Activated CD8-positive, alpha-beta memory T cell treated with anti-CD3 and anti-CD28 coated beads for 48 hours (primary cell): ENCODE measurements around the gene SORCS1.

ENCODE experiments used
- DNase-seq, 3 experiments: peaks; one replicate each; pipeline ENCODE4 v3.0.0-alpha.2; 2020; ENCODE audit warnings: low read depth in 2 of 3, low spot score in 2 of 3

Gene SORCS1

GRCh38 chr10:106904209-106904608 is 260.3 kb downstream of the SORCS1 start:
- no peak for DNase-seq

DNA sequence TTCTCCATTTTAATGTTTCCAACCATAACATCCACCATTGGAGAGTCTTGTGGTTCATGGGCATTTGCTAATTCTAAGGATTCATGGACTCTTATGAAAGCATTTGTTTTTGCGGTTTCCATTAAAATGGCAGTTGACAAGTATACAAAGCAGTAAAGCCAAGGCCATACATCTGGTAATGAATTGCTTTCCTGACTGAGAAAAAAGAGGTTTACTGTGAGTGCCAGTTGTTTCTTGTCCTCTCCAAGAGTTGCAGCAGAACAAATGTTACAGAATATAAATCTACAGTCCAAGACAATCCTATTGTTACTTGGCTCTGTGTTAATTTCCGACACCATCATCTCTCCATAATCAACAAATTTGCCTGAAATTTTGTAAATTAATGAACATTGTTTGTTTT is 261.3 kb downstream of the SORCS1 start:
- DNase-seq, result no peak

DNA sequence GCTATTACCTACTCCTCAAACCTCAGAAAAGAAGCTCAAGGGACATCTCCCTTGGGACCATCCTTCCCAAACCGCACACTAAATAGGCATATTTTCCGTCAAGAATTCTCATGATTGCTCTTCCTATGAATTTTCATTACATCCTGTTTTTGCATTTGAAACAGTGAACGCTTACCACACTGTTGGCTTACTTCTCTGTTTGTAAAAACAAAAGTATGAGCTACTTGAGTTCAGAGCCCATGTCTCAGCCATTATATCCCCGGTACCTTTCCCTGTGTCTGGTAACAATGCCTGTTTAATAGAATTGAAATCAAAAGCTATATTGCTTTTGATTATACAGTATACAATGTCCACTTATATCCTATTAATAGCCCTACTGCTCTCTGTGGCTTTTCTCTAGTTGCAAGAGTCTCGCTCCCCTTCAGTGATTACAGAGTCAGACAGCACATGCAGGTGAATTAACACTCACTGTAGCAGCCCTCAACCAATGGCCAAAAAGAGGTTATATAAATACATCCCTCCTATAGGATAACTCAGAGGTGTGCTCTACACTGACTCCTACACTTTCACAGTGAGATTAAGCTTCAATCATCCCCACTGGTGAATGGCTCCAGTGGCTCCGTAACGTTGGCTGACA is 264.4 kb downstream of the SORCS1 start:
- no peak for DNase-seq

DNA sequence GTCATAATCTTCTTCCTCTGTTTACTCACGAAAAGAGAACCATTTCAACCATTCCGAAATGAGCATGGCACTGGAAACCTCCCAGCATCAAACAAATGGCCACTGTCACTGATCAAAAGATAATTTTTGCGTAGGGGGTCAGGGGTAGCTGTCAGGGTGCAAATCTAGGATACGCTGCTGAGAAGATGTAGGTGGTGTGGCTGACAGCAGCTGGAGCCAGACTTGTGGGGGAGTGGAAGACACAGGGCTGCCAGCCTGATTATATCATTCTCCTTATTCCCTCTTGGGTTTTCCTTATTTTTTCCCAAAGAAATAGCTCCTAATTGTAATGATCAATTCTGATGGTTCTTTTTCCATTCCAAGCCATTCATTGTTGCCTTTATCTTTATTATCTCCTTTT is 266.1 kb downstream of the SORCS1 start:
- no peak for DNase-seq

DNA sequence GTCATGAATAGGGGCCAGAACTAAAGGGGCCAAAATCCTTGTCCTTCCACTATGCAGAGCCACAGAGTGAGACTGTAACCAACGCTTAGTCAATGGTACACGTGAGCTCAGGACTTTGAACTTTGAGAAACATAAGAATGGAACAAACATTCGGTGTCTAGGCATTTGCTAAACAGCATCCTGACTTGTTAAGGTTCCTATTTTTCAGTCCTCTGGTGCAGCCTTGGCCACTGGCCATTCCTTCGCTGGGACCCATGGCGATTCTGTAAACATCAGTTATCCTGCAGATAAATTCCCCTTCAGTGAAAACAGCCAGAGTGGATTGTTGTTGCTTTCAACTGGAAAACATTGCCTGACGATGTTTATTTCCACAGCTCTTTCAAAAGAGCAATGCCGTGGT is 266.8 kb downstream of the SORCS1 start:
- no peak for DNase-seq

DNA sequence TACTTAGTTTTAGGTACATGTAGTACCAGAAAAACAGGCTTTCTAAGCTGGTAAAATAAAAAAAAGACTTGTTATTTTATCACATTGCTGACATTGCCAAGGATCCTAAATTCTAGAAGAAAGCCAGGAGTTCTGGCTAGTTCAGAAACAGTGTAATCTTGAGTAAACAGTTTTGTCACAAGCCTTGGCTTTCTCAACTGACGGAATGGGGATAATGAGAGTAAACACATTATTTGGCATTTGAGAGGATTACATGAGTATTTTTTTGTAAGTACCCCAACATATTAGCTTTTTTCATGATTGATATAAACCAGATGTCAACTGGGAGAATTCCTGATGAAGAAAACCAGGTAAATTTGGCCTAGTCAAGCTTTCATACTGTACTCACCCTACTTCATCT is 269.8 kb downstream of the SORCS1 start:
- no peak for DNase-seq

DNA sequence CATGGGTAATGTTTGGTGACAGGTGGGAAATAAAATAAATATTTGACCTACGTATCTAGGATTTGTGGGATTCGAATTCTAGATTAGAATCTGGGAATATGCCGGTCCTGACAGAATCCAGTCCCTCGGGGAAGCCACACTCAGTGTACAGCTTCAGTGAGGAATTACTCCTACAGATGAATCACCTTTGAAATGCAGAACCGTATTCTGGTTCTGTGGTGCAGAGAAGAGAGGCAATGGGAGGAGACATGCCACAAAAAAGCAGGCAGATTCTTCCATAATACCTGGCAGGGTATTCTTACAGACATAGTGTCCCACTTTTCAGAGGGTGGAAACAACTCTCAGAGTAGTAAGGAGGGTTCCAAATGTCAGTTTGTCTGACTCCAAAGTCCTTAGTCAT is 286.9 kb downstream of the SORCS1 start:
- no peak for DNase-seq

- no peak for DNase-seq
These were observed 290.0 kb downstream of the SORCS1 start for GRCh38 chr10:106874604-106874889.

GRCh38 chr10:106873770-106874603 is 290.5 kb downstream of the SORCS1 start:
- no peak for DNase-seq

- DNase-seq, result no peak
These were observed 292.3 kb downstream of the SORCS1 start for GRCh38 chr10:106872176-106872575.

- no peak for DNase-seq
These were observed 298.2 kb downstream of the SORCS1 start for GRCh38 chr10:106866244-106866845.

DNA sequence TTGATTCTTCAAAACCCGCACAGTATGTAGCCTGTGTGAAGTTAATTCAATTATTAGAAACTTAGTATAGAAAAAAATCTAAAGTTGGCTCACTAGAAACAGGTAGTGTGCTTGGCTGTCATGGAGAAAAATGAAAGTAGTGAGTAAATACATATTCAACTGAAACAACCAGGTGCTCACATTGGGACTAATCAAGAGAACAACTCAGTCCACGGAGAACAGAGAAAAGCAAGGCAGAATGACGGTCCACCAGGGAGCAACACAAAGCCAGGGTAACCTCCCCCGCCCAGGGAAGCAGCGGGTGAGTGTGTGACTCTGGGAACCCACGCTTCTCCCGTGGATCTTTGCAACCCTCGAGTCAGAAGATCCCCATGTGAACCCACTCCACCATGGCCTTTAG is 300.5 kb downstream of the SORCS1 start:
- DNase-seq, result no peak

GRCh38 chr10:106863549-106863948 is 301.0 kb downstream of the SORCS1 start:
- no peak for DNase-seq

GRCh38 chr10:106859892-106860652 is 304.4 kb downstream of the SORCS1 start:
- no peak for DNase-seq

GRCh38 chr10:106857728-106858127 is 306.8 kb downstream of the SORCS1 start:
- no peak for DNase-seq

GRCh38 chr10:106857213-106857612 is 307.3 kb downstream of the SORCS1 start:
- DNase-seq, result no peak

DNA sequence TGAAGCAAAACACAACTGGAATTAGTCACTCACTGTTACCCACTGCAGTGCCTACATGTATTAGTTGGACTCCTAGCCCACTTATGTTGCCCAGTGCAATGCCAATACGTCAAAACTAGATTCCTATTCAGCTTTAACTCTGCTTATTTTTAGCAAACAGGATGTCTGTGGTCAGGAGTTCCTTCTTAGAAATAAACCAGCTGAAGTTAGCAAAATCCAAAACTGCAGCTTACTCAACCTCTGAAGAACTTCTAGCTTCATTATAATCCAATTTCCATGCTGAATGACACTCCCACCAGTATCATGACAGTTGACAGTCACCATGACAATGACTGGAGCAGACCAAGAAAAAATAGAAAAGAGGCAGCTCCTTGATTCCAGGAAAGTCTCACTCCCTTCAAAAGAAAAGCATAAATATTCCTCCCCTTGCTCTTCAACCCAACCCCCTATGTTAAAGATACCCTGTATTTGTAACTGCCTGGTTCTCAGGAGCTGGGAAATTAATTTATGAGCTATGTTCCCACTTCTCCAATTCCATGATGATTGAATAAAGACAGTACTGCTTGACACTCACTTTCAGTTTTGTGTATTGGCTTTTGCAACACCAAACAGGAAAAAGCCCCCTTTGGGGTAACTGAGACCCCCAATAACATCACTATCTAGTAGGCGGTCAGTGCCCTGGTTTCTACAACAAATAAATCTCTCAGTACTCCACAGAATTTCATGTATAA is 327.4 kb downstream of the SORCS1 start:
- DNase-seq, result no peak

DNA sequence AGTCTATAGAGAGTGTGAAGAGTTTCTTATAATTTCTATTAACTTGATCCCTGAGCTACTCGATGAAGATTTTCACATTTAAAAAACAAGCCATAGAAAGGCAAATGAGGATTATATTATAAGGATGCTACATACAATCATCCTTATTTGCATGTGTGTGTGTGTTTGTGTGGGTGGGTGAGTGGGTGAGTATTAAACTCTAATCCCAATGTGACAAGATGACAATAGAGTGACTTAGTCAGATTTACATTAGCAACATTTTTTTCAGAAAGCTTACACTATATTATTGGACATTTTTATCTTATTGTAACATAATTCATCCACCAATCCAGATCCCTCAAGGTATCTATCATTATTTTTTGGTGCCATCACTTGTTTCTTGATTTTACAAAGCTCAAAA is 331.7 kb downstream of the SORCS1 start:
- DNase-seq, result no peak

DNA sequence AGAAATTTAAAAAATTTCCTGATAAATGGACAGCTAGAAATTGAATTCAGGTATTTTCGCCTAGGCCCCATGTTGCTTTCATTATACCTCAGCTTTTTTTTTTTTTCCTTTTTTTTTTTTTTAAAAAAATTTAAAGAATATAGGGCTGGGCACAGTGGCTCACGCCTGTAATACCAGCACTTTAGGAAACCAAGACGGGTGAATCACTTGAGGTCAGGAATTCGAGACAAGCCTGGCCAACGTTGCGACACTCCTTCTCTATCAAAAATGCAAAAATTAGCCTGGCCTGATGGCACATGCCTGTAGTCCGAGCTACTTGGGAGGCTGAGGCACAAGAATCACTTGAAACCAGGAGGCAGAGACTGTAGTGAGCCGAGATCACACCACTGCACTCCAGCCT is 334.0 kb downstream of the SORCS1 start:
- no peak for DNase-seq

- DNase-seq, result no peak
These were observed 334.5 kb downstream of the SORCS1 start for GRCh38 chr10:106830006-106830405.

GRCh38 chr10:106826716-106827115 is 337.8 kb downstream of the SORCS1 start:
- no peak for DNase-seq
